GM06990 (cell line): Measurements from ENCODE around the gene THOC7.

Source experiments
- DNase-seq: peaks from one replicate; pipeline ENCODE4 v3.0.0-alpha.2; 2011; ENCODE audit not compliant: insufficient read length; ENCODE audit errors: extremely low read depth
- H3K27me3 ChIP-seq: replicated peaks from 2 replicates; pipeline ENCODE4 v1.6.0; 2011; ENCODE audit warnings: low read length; ENCODE audit not compliant: control insufficient read depth, insufficient read depth
- H3K36me3 ChIP-seq: 2 replicates; pipeline ENCODE4 v1.5.1; 2011; ENCODE audit warnings: low read length; ENCODE audit not compliant: control insufficient read depth, insufficient read depth
- H3K4me3 ChIP-seq: replicated peaks from 2 replicates; pipeline ENCODE4 v1.5.1; 2011; ENCODE audit warnings: low read depth, mild to moderate bottlenecking, control low read depth, low read length
- TF ChIP-seq, protein P1 (sequence below): IDR thresholded peaks from 2 replicates; pipeline ENCODE4 v1.5.1; 2011; ENCODE audit warnings: low read length, control low read depth, mild to moderate bottlenecking, inconsistent platforms; ENCODE audit not compliant: insufficient read depth, poor library complexity, severe bottlenecking

Gene THOC7

GRCh38 chr3:63891518-63891917 is 27.9 kb upstream of the THOC7 start:
- no peak overlapping the region for H3K4me3 ChIP-seq
- no peak for DNase-seq
- no peaks in the 10 kb centered on the region for H3K36me3 ChIP-seq
- H3K27me3 ChIP-seq = no peaks in the 10 kb centered on the region
- TF ChIP-seq, protein P1, sequence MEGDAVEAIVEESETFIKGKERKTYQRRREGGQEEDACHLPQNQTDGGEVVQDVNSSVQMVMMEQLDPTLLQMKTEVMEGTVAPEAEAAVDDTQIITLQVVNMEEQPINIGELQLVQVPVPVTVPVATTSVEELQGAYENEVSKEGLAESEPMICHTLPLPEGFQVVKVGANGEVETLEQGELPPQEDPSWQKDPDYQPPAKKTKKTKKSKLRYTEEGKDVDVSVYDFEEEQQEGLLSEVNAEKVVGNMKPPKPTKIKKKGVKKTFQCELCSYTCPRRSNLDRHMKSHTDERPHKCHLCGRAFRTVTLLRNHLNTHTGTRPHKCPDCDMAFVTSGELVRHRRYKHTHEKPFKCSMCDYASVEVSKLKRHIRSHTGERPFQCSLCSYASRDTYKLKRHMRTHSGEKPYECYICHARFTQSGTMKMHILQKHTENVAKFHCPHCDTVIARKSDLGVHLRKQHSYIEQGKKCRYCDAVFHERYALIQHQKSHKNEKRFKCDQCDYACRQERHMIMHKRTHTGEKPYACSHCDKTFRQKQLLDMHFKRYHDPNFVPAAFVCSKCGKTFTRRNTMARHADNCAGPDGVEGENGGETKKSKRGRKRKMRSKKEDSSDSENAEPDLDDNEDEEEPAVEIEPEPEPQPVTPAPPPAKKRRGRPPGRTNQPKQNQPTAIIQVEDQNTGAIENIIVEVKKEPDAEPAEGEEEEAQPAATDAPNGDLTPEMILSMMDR = no peak

DNA sequence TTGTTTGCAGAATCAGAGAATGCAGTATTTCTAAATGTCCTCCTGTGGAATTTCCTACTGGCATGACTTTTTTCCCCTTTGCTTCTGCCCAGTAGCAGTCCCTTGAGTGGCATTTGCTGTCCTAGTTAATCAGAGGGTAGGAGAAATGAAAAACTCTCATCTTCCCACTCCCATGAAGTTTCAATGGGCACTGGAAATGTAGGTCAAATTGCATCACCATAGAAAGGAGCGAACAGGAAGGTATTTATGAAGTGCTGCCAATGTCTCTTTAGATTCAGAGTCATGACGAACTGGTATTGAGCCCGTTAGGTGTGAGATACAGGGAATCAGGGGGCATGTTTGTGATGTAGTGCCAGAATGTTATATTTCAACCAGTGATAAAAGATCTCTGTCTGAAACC is 23.3 kb upstream of the THOC7 start:
- TF ChIP-seq, protein P1 = no peak
- H3K4me3 ChIP-seq = no peak overlapping the region
- no peak for DNase-seq
- no peaks in the 10 kb centered on the region for H3K27me3 ChIP-seq
- no peaks in the 10 kb centered on the region for H3K36me3 ChIP-seq

- Histone ChIP-seq H3K27me3 (no peaks in the 10 kb centered on the region), H3K4me3 (no peak overlapping the region), H3K36me3 (no peaks in the 10 kb centered on the region)
- TF ChIP-seq, protein P1 = no peak
- DNase-seq = no peak
Observed at GRCh38 chr3:63880653-63881052, 17.0 kb upstream of the THOC7 start.

- DNase-seq = no peak
- Histone ChIP-seq H3K36me3 (no peaks in the 10 kb centered on the region), H3K27me3 (no peaks in the 10 kb centered on the region), H3K4me3 (no peak overlapping the region)
- TF ChIP-seq, protein P1 = no peak
Observed at GRCh38 chr3:63878394-63879060, 14.9 kb upstream of the THOC7 start.

GRCh38 chr3:63877737-63878393 is 14.3 kb upstream of the THOC7 start:
- TF ChIP-seq, protein P1 = no peak
- no peaks in the 10 kb centered on the region for H3K27me3 ChIP-seq
- no peak for DNase-seq
- H3K4me3 ChIP-seq = no peak overlapping the region
- H3K36me3 ChIP-seq = no peaks in the 10 kb centered on the region

- TF ChIP-seq, protein P1 = no peak
- Histone ChIP-seq H3K27me3 (no peaks in the 10 kb centered on the region), H3K36me3 (no peaks in the 10 kb centered on the region), H3K4me3 (no peak overlapping the region)
- DNase-seq = no peak
Observed at GRCh38 chr3:63876260-63876659, 12.7 kb upstream of the THOC7 start.
